GM19397 (cell line): ENCODE results near the gene ALPK1.
"Not testable (repeated sequence)": the region's sequence is repeated elsewhere in the genome, so short reads cannot be mapped to it uniquely, and the experiment has no call there.

Experiments used
- ATAC-seq: cut with Tn5 transposase; IDR thresholded peaks from one replicate; pipeline ENCODE4 v1.9.1; 2021; ENCODE audit warnings: mild to moderate bottlenecking, moderate library complexity; ENCODE audit not compliant: unreplicated experiment

Gene ALPK1

DNA sequence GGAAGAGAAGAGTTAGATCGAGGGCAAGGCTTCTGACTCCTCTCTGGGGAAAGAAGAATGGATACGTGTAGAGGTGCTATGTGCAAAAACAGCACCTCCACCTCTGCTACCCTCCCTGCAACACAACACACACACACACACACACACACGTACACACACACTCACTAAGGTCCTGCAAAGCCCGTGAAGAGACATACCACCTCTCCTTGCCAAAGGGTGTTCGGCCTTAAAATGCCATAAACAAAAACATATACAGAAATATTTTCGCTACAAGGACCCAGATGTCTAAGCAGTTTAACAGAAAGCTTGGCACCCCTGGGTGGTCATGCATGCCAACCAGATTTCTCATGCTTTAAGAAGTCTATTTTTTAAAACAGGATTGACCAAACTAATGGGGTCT is 13.0 kb upstream of the ALPK1 start:
- no peak for ATAC-seq

DNA sequence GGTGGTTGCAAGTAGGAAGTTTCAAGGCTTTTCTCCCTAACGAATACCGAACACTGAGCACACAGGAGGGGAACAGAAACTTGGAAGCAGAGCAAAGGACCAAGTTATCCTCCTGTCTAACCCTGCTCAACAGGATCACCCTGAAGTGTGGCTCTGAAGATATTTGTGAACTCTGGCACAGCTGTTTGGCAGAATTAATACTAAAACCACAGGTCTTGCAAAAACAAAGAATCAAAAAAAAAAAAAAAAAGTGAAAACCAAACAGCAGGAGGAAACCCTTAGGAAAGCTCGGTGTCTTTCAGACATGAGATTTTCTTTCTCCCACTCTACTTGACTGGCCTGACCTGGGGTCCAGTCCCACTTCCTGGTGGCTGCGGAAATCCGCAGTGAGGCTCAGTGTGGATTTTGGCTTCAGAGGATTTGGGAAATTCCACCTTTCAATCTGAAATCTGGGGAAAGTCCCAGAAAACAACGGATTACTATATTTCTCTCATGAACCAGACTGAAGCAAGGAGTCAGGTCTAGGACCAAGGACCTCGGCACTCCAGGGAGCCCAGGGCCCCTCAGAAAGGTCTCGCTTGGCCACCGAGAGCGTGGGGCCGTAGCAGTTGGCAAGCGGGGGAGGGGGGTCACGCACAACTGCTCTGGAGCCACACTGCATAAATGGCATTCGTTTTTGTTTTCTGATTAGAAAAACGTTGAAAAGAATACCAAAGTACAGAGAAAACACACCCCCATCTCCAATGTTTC is 12.3 kb upstream of the ALPK1 start:
- no peak for ATAC-seq

- no peak for ATAC-seq
Measured at GRCh38 chr4:112287258-112287989, 9.7 kb upstream of the ALPK1 start.

GRCh38 chr4:112288455-112288854 is 8.7 kb upstream of the ALPK1 start:
- no peak for ATAC-seq

- ATAC-seq, result no peak
Measured at GRCh38 chr4:112289407-112290253, 7.5 kb upstream of the ALPK1 start.

DNA sequence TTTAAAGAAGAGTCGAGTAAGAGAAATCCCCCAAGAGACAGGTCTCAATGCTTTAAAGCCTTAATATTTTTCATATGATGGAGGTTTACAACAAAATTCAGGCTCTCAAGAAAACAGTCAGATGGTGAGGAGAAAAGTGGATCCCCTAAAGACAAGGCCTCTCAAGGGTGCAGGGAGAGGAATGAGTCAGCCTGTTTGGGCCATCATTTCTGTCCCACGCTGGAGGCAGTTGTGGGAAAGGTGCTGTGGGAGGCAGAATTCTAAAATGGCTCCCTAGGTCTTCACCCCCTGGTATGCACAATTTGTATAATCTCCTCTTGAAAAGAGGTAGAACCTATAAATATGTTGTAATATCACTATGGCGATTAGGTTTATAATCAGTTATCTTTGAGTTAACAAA is 6.8 kb upstream of the ALPK1 start:
- no peak for ATAC-seq

GRCh38 chr4:112299721-112300120 is 2.6 kb downstream of the ALPK1 start:
- ATAC-seq, result no peak

DNA sequence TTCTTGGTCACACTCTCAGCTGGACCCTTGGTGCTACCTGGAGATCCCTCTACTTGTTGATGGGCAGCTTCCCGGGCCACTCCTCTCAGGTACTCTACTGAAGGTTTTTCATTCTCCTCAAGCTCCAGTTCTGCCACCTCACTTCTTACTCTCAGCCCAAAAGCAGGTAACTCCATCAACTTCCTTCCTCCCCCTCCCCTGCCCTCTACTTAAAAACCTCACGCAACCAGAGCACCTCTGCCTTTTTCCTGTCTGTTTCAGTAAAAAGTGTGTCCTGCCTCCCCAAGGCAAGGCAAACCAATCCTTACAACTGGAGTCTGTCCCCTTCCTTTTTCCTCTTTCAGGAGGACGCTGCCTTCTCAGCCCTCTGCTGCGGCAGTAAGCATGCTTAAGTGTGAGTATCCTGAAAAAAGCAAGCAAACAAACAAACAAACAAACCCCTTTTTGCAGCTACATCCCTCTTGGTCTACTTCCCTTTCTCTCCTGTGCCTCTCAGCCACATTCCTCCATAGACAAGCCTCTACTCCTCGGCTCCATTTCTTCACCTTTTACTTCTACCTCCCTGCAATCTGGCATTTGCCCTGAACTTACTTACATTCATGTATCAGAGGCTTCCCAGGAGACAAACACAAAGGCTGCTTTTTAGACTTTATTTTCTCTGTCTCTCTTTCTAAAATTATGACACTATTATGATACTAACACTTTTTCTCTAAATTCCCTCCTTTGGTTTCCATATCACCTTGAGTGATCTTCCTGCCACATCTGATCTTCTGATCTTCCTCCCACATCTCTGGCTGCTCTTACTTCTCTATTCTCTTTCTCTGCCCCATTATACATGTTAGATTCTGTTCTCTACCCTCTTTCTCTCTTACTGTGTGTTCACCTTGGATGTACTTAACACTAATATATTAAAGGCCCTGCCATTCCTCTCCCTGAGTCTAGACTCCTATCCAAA is 5.4 kb downstream of the ALPK1 start:
- ATAC-seq, result no peak

DNA sequence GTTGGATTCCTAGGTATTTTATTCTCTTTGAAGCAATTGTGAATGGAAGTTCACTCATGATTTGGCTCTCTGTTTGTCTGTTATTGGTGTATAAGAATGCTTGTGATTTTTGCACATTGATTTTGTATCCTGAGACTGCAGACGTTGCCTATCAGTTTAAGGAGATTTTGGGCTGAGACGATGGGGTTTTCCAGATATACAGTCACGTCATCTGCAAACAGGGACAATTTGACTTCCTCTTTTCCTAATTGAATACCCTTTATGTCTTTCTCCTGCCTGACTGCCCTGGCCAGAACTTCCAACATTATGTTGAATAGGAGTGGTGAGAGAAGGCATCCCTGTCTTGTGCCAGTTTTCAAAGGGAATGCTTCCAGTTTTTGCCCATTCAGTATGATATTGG is 8.3 kb downstream of the ALPK1 start:
- not testable (repeated sequence) for ATAC-seq

- not testable (repeated sequence) for ATAC-seq
Measured at GRCh38 chr4:112309263-112309791, 12.2 kb downstream of the ALPK1 start.

DNA sequence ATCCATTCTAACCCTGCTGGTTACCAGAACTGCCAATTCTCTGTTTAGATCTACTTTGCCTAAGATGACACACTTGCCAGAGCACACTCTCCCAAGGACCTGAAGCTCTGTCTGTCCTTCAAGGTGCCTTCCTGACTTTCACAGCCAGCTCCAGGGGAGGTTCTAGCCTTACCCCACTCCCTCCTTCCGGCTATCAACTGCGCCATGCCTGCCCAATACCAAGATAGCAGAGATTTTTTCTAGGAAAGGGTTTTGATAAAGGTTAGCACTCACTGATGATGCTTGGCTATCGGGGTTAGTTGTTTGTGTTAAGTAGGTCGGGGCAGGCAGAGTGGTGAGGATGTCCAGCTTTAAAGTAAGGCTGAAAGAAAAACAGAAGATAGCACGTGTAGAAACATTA is 14.3 kb downstream of the ALPK1 start:
- ATAC-seq, result no peak

- peak; percentile 96 for ATAC-seq
Measured at GRCh38 chr4:112312610-112313239, 15.6 kb downstream of the ALPK1 start.

GRCh38 chr4:112315446-112315845 is 18.3 kb downstream of the ALPK1 start:
- ATAC-seq, result no peak

- no peak for ATAC-seq
Measured at GRCh38 chr4:112316360-112316759, 19.2 kb downstream of the ALPK1 start.

DNA sequence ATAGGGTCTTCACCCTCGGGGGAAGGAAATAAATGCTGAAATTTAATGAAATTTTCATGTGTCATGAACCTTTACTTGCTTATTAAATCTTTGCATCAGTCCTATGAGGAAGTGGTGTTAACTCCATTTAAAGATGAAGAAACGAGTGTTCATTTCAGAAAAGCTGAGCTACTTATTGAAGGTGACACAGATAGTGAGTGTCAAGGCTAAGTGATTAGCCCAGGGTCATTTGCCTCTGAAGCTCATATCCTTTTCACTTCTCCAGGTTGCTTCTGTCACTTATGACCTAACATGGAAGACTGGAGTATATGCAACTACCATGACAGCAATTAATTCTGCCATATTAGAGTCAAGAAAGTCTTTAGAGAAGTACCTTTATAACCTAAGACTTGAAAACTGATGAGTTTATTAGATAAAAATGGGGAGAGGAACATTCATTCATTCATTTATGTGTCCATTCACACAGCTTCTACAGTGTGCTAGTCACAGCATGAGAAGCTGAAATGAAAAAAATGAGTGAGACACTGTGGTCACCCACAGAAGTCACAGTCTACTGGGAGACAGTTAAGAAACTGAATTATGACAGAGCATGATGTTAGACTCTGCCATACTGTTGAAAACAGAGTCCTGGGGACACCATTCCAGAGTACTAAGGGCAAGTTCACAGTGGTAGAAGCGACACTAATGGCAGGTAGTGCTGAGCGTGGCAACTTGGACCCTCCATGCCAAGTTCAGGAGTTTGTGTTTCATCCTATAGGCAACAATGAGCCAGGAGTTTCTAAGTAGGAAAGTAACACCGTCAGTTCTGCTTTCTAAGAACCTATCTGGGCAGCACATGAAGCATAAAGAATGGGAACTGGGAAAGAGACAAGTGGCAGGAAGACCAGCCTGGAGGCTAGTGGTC is 21.3 kb downstream of the ALPK1 start:
- peak; percentile 98 for ATAC-seq

- ATAC-seq, result no peak
Measured at GRCh38 chr4:112321776-112322684, 24.9 kb downstream of the ALPK1 start.

DNA sequence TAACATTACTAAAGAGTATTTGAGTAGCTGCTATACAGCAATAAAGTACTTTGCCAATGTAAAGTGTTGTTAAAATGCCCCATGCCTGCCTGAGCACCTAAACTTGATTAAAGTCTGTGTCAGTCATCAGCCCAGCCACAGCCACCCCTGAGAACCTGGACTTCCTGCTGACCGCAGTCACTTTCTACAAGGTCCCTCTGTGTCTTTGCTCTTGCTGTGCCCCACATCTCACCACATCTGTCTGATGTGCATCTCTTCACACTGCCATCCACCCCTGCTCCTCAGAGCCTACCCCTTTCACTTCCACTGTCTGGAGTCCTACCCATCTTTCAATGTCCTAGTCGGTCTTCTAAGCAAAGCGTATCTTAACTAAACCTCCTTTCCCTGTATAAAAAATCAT is 25.7 kb downstream of the ALPK1 start:
- no peak for ATAC-seq

- ATAC-seq, result no peak
Measured at GRCh38 chr4:112325530-112325929, 28.4 kb downstream of the ALPK1 start.
